Stimulated activated CD8-positive, alpha-beta memory T cell treated with anti-CD3 and anti-CD28 coated beads, Interleukin-12 subunit alpha, Interleukin-12 subunit beta, amount 100 ng/mL, for 1 hour (primary cell): ENCODE results near the gene CCNG2.

Experiments used
- DNase-seq: peaks from one replicate; pipeline ENCODE4 v3.0.0-alpha.2; 2020; ENCODE audit warnings: low read depth

The CCNG2 gene

DNA sequence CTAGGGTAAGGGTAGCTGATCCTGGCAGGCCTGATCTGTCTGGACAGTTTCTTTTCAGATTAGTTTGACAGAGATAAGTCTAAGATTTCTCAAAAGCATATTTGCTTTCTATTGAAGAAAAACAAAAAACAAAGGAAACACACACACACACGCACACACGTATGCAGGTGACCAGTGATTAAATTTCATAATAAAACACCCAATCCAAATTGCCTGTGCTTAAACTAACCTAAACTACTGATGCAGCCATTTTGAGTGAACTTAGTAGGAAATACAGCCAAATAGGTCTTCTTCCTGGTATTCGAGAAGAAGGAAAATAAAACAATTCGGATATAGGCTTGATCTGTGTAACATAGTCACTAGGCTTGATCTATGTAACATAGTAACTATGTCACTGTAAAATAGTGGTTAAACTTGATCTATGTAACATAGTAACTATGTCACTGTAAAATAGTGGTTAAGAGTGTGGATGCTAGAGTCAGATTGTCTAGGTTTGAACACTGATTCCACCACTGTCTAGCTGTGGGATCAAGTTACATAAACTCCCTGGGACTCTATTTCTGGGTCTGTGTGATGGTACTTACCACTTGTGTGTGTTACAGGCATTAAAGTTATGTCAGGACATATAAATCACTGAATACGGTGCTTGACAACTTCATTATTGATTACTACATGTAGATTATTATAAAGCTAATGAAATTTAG, 9.8 kb upstream of the CCNG2 start:
- no peak for DNase-seq

DNA sequence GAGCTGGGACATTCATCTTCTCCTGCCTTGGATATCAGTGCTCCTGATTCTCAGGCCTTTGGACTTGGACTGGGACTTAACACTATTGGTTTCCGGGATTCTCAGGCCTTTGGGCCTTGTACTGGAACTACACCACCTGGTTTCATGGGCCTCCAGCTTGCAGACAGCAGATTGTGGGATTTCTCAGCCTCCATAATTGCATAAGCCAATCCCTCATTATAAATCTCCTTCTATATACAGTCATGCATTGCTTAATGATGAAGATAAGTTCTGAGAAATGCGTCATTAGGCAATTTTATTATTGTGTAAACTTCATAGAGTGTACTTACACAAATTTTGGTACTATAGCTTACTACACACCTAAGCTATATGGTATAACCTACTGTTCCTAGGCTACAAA, 8.9 kb upstream of the CCNG2 start:
- DNase-seq: no peak

GRCh38 chr4:77149789-77150188, 7.2 kb upstream of the CCNG2 start:
- DNase-seq: no peak

DNA sequence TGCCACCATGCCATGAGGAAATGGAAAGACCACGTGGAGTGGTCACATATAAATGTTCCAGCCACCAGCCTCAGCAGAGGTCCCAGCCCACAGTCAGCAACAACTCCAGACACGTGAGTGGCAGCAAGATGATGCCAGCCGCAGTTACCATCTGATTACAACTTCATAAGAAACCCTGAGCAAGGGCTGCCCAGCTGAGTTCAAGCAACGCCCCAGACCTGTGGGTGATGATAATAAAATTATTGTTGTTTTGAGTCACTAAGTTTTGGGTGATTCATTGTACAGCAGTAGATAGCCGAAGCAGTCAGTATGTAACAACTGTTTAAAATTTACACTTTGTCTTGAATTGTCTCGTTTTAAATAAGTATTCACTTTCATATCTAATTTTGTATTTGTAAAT, 5.8 kb upstream of the CCNG2 start:
- no peak for DNase-seq

DNA sequence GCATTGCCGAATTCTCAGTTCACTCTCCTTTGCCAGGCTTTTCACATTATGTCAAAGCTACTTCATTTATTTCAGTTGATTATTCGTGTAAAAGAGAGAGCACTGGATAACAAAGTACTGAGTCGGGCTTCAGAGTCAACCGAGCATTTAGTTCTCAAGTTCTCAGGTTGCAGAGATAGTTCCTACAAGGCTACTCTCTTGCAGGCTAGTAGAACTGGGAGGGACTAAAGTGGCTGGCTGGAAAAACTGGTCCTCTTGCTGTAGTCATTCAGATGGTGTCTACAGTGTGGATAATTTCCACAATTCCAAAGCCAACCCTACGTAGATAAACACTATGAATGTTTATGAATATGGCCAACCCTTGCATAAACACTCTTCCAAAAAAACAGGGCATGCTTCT, 4.6 kb upstream of the CCNG2 start:
- DNase-seq: no peak

GRCh38 chr4:77153006-77153405, 4.0 kb upstream of the CCNG2 start:
- DNase-seq: no peak

DNA sequence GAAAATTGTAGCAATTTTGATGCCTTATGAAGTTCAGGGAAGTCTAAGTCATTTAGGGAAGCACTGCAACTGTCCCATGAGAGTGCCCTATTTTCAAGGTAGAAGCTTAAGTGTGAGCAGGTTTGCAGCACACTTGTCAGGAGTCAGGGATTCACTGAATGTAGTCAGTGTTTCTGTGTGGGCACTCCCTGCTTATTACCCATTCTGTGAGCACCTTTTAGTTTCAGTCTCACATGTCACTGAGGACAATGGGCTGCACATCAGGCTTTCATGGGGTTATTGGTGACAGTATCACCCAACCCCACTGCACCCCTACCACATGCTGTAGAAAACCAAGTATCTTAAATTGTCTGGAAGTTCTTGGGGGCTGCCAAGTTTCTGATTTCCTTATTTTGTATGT, 2.9 kb upstream of the CCNG2 start:
- no peak for DNase-seq

DNA sequence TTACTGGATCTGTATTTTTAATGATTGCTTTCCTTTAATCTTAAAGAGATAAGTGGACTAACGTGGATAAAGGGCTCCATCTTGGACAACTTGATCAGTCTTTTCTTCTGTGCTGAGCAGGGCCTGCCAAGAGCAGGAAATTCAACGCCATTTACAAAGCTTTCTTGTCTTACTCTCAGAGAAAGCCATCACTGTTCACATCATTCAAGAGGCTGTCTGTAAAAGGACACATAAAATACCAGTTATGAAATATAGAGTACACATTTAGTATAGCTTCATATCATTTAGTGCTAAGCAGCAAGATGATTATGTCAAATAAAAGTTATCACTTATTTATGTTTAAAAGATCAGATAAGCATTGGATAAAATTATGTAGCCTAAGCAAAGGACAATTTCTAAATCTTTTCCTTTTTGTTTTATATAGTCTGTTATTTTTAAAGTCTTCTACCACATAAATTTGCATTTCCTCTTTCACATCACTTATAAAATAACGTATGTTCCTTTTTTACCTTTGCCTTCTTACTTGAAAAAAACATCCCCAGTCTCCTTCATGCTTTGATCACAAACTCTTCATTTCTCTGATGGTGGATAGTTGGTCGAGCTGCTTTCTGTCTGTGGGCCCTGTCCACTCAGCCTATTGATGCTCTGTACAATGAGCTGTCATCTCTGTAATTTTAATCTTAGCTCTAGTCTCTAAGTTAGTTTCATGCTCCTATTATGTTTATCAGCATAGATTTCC, 2.1 kb upstream of the CCNG2 start:
- no peak for DNase-seq

GRCh38 chr4:77155631-77156452, 1.2 kb upstream of the CCNG2 start:
- no peak for DNase-seq

- peak; percentile 95 for DNase-seq
Measured at GRCh38 chr4:77156533-77156911, 485 bp upstream of the CCNG2 start.

DNA sequence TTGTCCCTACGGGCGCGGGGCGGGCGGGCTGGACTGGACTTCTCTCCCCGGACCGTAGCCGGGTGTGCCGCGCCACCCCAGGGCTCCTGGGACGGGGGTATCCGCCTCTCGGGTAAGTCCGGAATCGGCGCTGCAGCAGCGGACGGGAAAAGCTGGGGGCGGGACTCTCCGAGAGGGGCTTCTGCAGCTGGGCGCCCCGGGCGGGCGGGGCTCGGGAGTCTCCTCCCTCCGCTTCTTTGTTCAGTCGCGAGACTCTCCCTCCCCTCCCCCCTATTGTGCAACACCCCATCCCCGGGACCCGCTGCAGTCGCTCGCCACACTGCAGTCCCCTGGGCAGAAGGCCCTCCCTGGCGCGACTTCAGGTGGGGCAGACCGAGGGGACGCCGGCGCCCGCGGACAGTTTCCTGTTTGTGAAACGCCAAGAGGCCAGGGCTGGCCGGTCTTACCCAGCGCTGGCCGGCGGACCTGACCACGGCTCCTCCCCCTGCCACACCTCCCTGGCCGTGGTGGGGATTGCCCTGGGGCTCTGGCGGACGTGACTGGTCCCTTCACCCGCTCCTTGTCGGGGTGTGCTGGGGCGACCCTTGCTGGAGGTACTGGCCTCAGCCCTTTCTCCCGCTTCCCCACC, 966 bp downstream of the CCNG2 start:
- DNase-seq: peak; percentile 52

DNA sequence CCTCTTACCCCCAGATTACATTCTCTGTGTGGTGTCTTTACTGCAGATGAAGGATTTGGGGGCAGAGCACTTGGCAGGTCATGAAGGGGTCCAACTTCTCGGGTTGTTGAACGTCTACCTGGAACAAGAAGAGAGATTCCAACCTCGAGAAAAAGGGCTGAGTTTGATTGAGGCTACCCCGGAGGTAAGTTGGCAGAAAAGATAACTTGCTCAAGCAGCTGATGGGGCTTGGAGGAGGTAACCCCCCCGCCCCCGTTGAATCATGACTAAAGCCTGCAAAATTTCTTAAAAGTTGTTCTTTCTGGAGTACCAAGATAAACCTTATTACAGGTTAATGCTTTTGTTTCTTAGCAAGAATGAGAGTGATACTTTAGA, 1.5 kb downstream of the CCNG2 start:
- DNase-seq: no peak

GRCh38 chr4:77159806-77160205, 2.8 kb downstream of the CCNG2 start:
- no peak for DNase-seq

DNA sequence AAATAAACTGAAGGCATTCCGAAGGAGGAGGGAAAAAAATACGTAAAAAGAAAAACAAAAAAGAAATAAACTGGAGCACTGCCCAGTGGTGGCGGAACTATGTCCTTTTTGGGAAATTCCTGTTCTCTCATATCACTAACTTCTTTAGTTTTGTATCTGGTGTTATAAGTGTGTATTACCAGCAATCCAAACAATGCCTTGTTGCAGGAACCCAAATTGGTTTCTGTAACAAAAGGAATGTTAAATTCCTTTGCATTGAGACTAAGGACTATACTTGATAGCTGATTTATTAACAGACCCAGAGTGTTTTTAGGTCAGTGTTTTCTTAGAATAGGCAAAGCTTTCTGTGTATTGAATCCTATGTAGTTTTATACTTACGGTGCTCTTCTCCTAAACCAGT, 6.6 kb downstream of the CCNG2 start:
- DNase-seq: no peak

DNA sequence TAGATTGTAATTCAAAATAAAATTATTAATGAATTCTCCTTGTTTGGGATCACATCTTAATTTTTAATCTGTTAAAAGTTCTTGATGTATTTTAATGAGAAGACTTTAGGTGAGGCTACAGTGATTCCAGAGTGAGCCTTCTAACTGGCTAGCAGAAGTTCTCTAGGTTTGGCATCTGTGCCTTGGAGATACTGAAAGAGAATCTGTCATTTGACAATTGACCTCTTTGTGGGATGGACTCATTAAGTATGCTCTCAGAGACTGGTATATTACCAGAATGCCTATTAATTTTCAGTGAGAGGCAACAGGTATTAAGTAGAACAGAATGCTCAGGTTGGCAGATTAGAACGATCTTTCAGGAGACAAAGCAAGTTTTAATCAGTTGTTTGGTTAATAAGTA, 10.2 kb downstream of the CCNG2 start:
- DNase-seq: no peak

DNA sequence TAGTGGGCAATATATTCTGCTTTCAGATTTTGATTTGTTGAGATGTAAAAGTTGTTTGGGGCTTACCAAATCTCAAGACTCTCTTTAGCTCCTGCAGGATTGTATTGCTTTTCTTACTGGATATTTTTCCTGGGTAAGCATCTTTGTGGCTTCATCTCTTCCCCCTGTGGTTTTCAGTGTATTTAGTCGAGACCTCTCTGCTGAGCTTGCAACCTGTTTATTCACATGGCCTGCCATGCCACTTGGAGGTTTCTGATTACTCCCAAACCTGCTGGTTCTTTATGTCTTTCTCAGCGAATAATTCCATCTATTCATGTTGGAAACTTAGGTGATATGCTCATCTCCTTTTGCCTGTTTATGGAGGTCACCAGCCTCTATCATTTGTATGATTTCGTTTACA, 10.9 kb downstream of the CCNG2 start:
- DNase-seq: no peak

GRCh38 chr4:77169481-77169880, 12.5 kb downstream of the CCNG2 start:
- DNase-seq: no peak

GRCh38 chr4:77170926-77171325, 13.9 kb downstream of the CCNG2 start:
- no peak for DNase-seq

DNA sequence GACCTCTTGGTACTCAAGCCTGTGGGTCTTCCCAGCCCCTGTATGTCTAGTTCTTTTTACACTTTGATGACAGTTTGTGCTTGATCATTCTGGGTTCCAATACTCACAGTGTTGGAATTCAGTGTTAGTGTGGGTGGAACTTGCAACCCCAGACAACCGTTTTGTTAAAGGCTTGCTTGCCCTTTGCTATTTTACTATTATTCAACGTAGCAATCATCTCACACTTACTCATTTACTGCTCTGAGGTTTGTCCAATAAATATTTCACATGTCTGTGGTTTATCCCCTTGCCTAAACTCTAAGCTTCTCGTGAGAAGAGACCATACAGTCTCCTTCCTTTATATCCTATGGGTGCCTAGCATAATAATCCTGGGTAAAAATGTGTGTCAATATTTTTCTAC, 15.3 kb downstream of the CCNG2 start:
- no peak for DNase-seq

DNA sequence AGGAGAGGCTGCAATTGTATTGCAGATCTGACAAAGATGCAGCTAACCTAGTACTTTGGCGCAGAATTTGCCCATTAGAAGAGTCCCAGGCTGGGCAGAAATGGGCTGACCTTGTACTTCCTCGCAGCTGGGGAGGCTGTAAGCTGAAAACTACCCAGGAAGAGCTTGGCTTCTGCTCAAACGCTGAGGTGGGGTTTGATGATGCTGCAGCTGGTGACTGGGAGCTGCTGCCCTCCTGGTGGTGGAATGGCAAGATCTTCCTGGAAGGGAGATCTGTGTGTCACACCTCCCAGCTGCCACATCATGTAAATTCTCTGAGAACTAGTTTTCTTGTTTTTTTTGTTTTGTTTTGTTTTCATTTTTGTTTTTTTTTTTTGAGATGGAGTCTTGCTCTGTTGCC, 17.4 kb downstream of the CCNG2 start:
- no peak for DNase-seq

GRCh38 chr4:77175201-77175611, 18.2 kb downstream of the CCNG2 start:
- no peak for DNase-seq

GRCh38 chr4:77176640-77177039, 19.6 kb downstream of the CCNG2 start:
- DNase-seq: no peak

GRCh38 chr4:77177199-77177598, 20.2 kb downstream of the CCNG2 start:
- no peak for DNase-seq
